ENCODE measurements around the gene ERG.

Gene ERG

GRCh38 chr21:38496224-38496623 is 2.1 kb downstream of the ERG start:
- no peak for DNase-seq

DNA sequence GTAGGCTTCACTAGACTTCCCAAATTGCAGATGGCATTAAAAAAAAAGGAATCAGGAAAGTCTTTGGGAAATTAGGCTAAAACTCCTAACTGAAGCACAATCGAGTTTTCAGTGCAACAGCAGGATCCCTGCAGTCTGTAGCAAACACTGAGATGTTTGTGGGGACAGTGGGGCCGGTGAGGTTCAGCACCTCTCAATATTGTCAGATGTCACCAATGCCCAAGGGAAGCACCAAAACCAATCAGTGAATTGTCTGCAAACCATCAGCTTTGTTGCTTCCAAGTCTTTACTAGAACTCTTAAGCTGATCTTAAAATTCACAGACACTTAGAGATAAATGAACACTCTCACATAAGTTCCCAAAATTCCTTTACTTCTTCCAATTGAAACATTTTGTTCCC is 2.6 kb downstream of the ERG start:
- DNase-seq, result no peak

GRCh38 chr21:38495242-38495641 is 3.0 kb downstream of the ERG start:
- no peak for DNase-seq

DNA sequence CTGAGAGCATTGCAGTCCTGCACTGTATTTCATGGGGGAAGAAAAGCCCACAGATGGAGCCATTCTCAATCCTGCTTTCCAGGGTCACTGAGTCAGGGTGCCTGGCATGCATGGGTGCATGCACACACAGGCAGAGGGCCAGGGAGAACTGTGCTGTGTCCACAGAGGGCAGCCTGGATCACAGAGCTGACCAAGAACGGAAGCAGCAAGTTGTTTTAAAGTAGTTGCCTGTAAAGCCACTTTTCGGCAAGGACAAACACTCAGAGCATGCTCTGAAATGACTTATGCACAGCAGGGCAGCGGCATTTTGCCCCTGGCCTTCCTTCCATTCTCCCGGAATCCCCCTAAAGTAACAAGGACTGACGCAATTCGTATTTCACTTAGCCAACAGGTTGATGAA is 3.6 kb downstream of the ERG start:
- no peak for DNase-seq

GRCh38 chr21:38494251-38494642 is 4.0 kb downstream of the ERG start:
- no peak for DNase-seq

DNA sequence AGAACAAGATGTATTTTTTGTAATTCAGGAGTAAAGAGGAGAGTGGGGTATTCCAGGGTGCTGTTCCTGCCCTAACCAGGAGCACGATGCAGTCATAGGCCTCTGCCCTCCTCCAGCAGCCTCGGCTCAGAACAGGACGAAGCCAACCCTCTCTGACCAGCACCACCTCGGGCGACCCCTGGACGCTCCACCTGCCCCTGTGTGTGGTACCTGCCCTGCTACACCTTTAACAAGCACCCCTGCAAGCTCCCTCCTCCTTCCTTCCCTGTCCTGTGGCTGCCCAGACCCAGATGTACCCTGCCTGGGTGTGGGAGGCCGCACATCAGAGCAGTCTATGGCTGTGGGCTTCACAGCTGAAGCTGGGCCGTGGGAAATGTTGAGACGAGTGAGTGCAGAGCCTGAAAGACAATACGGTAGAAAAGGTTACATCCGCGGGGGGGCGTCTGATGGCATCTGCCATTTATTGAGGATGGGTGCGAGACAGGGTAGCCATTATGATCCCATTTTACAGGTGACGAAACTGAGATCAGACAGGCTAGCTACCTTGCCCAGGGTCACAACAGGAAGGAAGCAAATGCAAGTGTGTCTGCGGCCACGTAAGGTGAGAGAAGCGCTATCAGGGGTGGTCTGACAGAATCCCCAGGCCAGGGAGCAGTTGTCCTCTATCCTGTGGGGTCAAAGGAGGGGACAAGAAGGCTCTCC is 4.6 kb downstream of the ERG start:
- no peak for DNase-seq

DNA sequence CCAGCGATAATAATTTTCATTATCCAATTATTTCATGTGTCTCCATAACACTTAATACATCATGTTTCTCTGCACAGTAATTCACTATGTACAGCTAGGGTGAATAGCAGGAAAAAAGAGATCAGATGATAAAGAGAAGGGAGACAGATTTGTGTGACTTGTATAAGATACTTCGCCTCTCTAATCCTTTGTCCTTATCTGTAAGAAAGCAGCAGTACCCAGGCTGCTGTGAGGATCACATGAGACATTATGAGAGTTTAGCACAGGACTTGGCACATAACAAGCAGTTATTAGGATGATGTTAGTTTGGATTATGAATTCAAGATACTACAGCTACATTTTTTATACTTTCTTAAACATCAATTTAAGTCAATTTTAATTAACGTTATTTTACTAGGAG is 6.3 kb downstream of the ERG start:
- DNase-seq, result no peak

DNA sequence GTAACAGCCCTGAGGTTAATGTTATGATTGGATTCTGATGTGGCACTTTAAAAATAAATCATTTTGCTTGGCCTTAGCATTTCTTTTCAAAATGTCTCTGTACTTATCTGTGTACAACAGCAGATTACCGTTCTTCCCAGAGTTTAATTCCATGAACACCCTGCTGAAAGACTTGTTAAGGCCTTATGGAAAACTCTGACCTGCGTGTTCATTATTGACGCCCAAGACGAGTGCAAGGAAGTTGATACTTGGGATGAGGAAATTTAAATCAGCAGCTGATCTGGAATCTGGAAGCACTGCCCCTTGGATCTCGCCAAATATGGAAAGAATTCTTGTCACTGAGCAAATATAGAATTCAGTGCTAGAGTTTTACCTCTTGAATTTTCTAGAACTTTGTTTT is 6.7 kb downstream of the ERG start:
- no peak for DNase-seq

GRCh38 chr21:38490411-38491020 is 7.8 kb downstream of the ERG start:
- no peak for DNase-seq

DNA sequence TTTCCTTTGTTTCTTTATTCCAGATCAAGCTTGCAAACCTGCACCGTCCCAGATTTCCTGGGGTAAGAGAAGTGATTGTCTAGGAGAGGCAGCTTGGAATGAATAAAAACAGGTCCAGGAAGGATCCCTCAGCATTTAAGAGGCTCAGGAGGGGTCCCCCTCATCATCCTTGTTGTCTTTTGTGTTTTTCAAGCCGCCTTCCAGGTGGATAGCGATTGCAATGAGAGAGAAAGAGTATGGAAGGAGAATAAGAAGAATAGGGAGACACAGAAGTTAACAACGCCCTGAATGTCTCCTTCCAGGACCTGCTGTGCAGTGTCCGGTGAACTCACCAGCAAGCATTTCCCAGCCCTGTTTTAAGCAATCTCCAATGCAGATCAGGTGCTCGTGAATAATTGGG is 8.5 kb downstream of the ERG start:
- no peak for DNase-seq

GRCh38 chr21:38489271-38489652 is 9.0 kb downstream of the ERG start:
- DNase-seq, result no peak

DNA sequence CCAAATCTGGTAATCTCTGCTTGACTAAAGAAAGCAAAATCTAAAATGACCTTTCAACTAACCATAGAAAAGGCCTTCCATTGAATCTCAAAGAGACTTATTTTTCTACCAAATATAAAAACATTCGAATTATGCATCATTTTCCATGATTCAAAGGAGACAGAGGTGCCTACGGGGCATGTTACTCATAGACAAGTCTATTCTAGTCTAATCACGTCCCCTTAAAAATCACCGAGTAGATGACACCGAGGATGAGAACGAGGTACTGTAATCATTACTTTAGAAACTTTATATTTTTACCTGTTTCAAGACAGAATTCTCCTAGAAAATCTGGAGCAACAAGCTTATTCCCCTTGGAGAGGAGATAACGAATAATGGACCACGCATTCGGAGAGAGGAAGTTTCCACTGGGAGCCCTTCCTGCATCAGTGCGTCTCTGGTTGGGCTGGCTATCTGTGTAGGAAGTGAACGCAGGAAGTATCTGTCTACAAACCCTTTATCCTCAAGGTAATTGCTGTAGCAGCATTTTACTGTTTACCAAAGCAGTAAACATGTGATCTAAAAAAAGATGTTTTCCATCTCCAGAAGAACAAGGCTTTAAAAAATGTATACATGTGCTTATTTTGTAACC is 9.5 kb downstream of the ERG start:
- no peak for DNase-seq

- DNase-seq, result peak; percentile 84
Measured at GRCh38 chr21:38487901-38488639, 10.2 kb downstream of the ERG start.

GRCh38 chr21:38486706-38487105 is 11.6 kb downstream of the ERG start:
- no peak for DNase-seq

DNA sequence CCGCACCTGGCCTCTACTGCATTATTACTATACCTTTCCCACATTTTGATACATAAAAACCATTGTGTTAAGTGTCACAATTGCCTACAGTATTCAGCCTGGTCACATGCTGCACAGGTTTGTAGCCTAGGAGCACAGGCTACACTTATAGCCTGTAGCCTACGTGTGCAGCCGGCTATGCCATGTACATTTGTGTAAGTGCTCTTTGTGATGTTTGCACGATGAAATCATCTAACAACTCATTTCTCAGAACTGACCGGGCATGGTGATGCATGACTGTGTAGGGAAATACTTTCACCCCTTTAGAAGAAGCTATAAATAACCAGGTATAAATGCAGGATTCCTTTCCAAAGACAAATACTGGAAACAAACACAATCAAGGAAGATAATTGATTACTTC is 12.1 kb downstream of the ERG start:
- DNase-seq, result peak; percentile 40

DNA sequence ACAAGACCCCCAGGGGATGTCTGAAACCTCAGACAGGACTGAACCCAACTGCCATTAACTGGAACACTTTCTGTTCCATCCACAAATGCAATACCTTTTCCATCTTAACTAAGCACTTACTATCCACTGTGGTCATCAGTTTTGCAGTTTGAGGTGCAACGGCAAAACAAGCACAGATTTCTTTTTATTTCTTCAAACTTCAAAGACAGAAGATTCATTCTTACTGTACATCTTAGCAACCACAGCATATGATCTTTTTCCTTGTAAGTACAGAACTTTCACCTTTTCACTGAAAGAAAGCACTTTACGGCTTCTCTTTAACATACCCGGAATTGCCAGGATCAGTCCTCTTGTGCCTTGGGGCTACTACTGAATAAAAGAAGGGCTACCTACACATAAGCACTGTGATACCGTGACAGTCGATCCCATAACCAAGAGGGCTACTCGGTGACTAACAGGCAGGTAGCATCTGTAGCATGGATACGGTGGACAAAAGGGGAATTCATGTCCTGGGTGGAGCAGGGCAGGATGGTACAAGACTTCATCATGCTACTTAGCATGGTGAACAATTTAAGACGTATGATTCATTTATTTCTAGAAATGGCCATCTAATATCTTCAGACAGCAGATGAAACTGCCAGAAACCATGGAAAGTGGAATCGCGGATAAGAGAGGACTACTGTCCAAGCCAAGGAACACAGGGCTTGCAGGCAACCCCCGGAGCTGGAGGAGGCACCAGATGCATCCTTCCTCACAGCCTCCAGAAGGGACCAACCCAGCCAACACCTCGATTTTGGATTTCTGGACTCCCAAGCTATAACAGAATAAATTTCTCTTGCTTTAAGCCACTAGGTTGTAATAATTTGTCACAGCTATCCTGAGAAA is 18.4 kb downstream of the ERG start:
- DNase-seq, result no peak

GRCh38 chr21:38478782-38479181 is 19.5 kb downstream of the ERG start:
- no peak for DNase-seq

DNA sequence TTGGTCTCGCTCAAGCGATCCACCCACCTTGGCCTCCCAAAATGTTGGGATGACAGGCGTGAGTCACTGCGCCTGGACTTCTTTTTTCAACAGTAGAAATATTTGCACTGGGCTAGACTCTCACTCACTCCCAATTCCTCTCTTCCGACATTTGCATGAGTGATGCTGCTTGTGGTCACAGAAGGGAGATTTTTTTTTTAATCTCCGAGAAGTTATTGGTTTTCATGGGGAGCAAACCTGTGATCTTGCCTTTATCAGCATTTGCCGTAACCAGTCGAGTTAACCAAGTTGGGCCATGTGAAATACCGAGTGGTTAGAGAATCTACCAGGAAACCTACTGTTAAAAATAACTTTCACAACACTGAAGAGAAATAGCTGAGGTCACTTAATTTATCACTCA is 21.1 kb downstream of the ERG start:
- DNase-seq, result no peak

- no peak for DNase-seq
Measured at GRCh38 chr21:38476385-38476784, 21.9 kb downstream of the ERG start.

GRCh38 chr21:38475519-38475918 is 22.8 kb downstream of the ERG start:
- no peak for DNase-seq

DNA sequence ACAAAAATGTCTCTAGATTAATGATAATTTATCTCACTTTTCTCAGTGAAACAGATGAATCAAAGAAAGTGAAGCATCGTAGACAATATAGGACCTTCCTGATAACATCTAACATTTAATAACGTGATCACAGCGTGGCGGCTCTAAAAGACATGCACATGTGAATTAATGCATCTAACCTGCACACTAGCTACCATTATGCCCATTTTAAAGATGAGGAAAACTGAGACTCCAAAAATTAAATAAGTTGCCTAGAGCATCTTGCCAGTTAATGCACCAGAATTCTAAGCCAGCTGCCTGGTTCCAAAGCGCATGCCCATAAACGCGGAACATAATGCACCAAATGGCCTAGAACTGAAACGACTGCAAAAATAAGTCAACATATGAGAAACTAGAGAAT is 23.5 kb downstream of the ERG start:
- no peak for DNase-seq

- DNase-seq, result no peak
Measured at GRCh38 chr21:38474124-38474523, 24.2 kb downstream of the ERG start.
